ENCODE data around the gene PDIA2.

DNA sequence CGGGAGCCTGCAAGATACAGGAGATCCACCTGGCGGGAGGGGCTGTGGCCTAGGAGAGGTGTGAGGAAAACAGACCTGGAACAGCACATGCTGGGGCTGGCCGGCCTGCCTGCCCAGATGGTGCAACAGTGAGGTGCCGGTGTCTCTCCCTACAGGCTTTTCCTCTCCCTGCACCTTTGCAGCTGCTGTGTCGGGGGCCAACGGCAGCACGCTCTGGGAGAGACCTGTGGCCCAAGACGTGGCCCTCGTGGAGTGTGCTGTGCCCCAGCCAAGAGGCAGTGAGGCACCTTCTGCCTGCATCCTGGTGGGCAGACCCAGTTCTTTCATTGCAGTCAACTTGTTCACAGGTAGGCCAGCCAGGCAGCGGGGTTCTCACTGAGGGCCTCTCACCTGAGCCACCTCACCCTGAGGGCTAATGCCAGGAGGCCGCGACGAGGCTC is 23.1 kb upstream of the PDIA2 start:
- TF ChIP-seq, protein P1, sequence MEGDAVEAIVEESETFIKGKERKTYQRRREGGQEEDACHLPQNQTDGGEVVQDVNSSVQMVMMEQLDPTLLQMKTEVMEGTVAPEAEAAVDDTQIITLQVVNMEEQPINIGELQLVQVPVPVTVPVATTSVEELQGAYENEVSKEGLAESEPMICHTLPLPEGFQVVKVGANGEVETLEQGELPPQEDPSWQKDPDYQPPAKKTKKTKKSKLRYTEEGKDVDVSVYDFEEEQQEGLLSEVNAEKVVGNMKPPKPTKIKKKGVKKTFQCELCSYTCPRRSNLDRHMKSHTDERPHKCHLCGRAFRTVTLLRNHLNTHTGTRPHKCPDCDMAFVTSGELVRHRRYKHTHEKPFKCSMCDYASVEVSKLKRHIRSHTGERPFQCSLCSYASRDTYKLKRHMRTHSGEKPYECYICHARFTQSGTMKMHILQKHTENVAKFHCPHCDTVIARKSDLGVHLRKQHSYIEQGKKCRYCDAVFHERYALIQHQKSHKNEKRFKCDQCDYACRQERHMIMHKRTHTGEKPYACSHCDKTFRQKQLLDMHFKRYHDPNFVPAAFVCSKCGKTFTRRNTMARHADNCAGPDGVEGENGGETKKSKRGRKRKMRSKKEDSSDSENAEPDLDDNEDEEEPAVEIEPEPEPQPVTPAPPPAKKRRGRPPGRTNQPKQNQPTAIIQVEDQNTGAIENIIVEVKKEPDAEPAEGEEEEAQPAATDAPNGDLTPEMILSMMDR (conservative IDR thresholded peaks at IDR 0.05; ENCODE audit: low read depth, low read length): no peak
- no peak for TF ChIP-seq EZH2 (IDR thresholded peaks at IDR 0.05; ENCODE audit: borderline replicate concordance, low read depth, low read length, poor library complexity, severe bottlenecking)

Measured in A673 (cell line).